ENCODE results near the gene NAA60.

NAA60 gene

GRCh38 chr16:3484318-3485096 lies 41.0 kb downstream of the NAA60 start:
- Mint-ChIP-seq H3K36me3 (peaks cover 30% of the 10 kb centered on the region), H3K4me3 (no peak overlapping the region), H3K4me1 (no peaks in the 10 kb centered on the region), H3K27me3 (no peaks in the 10 kb centered on the region), H3K27ac (no peak overlapping the region), H3K9me3 (no peaks in the 10 kb centered on the region)
- DNase-seq, result no peak
- CTCF ChIA-PET, result no interaction called here

- H3K36me3 Mint-ChIP-seq, result peaks cover 27% of the 10 kb centered on the region
- no peaks in the 10 kb centered on the region for H3K4me1 Mint-ChIP-seq
- H3K27ac Mint-ChIP-seq, result no peak overlapping the region
- H3K4me3 Mint-ChIP-seq, result no peak overlapping the region
- H3K9me3 Mint-ChIP-seq, result no peaks in the 10 kb centered on the region
- H3K27me3 Mint-ChIP-seq, result no peaks in the 10 kb centered on the region
- no peak for DNase-seq
- CTCF ChIA-PET, result interaction anchor here (1.8 kb wide), 1 partner anchor 15 kb away, joined by 5 read pairs; the partner anchor contains the start of gene CLUAP1
Observed at GRCh38 chr16:3485097-3485745, 41.7 kb downstream of the NAA60 start.

GRCh38 chr16:3485821-3486505 lies 42.5 kb downstream of the NAA60 start:
- DNase-seq, result no peak
- H3K27ac Mint-ChIP-seq, result no peak overlapping the region
- CTCF ChIA-PET, result interaction anchor here (1.8 kb wide), 1 partner anchor 15 kb away, joined by 5 read pairs; the partner anchor contains the start of gene CLUAP1
- H3K36me3 Mint-ChIP-seq, result peaks cover 25% of the 10 kb centered on the region
- no peaks in the 10 kb centered on the region for H3K9me3 Mint-ChIP-seq
- H3K4me3 Mint-ChIP-seq, result no peak overlapping the region
- no peaks in the 10 kb centered on the region for H3K4me1 Mint-ChIP-seq
- H3K27me3 Mint-ChIP-seq, result no peaks in the 10 kb centered on the region

GRCh38 chr16:3486506-3487215 lies 43.2 kb downstream of the NAA60 start:
- CTCF ChIA-PET, result interaction anchor here (1.8 kb wide), 1 partner anchor 14 kb away, joined by 5 read pairs; the partner anchor contains the start of gene CLUAP1
- H3K27ac Mint-ChIP-seq, result no peak overlapping the region

GRCh38 chr16:3487521-3488410 lies 44.3 kb downstream of the NAA60 start:
- no peak for DNase-seq
- no peak overlapping the region for H3K4me3 Mint-ChIP-seq
- H3K36me3 Mint-ChIP-seq, result peaks cover 11% of the 10 kb centered on the region
- H3K9me3 Mint-ChIP-seq, result no peaks in the 10 kb centered on the region
- H3K27me3 Mint-ChIP-seq, result no peaks in the 10 kb centered on the region
- CTCF ChIA-PET, result no interaction called here
- no peaks in the 10 kb centered on the region for H3K4me1 Mint-ChIP-seq
- no peak overlapping the region for H3K27ac Mint-ChIP-seq

More at GRCh38 chr16:3486506-3487215, 43.2 kb downstream of the NAA60 start:
- no peak for DNase-seq
- no peak overlapping the region for H3K4me3 Mint-ChIP-seq
- no peaks in the 10 kb centered on the region for H3K27me3 Mint-ChIP-seq
- H3K36me3 Mint-ChIP-seq, result peaks cover 20% of the 10 kb centered on the region
- H3K9me3 Mint-ChIP-seq, result no peaks in the 10 kb centered on the region
- no peaks in the 10 kb centered on the region for H3K4me1 Mint-ChIP-seq

- no peaks in the 10 kb centered on the region for H3K9me3 Mint-ChIP-seq
- peaks cover 4% of the 10 kb centered on the region for H3K36me3 Mint-ChIP-seq
- no peaks in the 10 kb centered on the region for H3K27me3 Mint-ChIP-seq
- no peaks in the 10 kb centered on the region for H3K4me1 Mint-ChIP-seq
- DNase-seq, result no peak
- H3K4me3 Mint-ChIP-seq, result no peak overlapping the region
- no peak overlapping the region for H3K27ac Mint-ChIP-seq
- CTCF ChIA-PET, result interaction anchor here (2.0 kb wide), 1 partner anchor 11 kb away, joined by 7 read pairs; no protein-coding TSS in a partner anchor
Observed at GRCh38 chr16:3488801-3489200, 45.3 kb downstream of the NAA60 start.

GRCh38 chr16:3490911-3491629 lies 47.6 kb downstream of the NAA60 start:
- no peaks in the 10 kb centered on the region for H3K36me3 Mint-ChIP-seq
- H3K9me3 Mint-ChIP-seq, result no peaks in the 10 kb centered on the region
- no peaks in the 10 kb centered on the region for H3K27me3 Mint-ChIP-seq
- H3K4me1 Mint-ChIP-seq, result no peaks in the 10 kb centered on the region
- peak; percentile 27 for DNase-seq
- no peak overlapping the region for H3K4me3 Mint-ChIP-seq
- H3K27ac Mint-ChIP-seq, result no peak overlapping the region
- CTCF ChIA-PET, result interaction anchor here (2.0 kb wide), 1 partner anchor 9 kb away, joined by 7 read pairs; no protein-coding TSS in a partner anchor

GRCh38 chr16:3492356-3492755 lies 48.9 kb downstream of the NAA60 start:
- no peak overlapping the region for H3K27ac Mint-ChIP-seq
- H3K36me3 Mint-ChIP-seq, result no peaks in the 10 kb centered on the region
- H3K9me3 Mint-ChIP-seq, result no peaks in the 10 kb centered on the region
- no peak overlapping the region for H3K4me3 Mint-ChIP-seq
- no peaks in the 10 kb centered on the region for H3K27me3 Mint-ChIP-seq
- DNase-seq, result no peak
- CTCF ChIA-PET, result no interaction called here
- H3K4me1 Mint-ChIP-seq, result no peaks in the 10 kb centered on the region

GRCh38 chr16:3494386-3494973 lies 51.0 kb downstream of the NAA60 start:
- H3K36me3 Mint-ChIP-seq, result no peaks in the 10 kb centered on the region
- no peaks in the 10 kb centered on the region for H3K27me3 Mint-ChIP-seq
- peaks cover 4% of the 10 kb centered on the region for H3K4me1 Mint-ChIP-seq
- DNase-seq, result no peak
- H3K27ac Mint-ChIP-seq, result no peak overlapping the region
- CTCF ChIA-PET, result no interaction called here
- no peak overlapping the region for H3K4me3 Mint-ChIP-seq
- peaks cover 2% of the 10 kb centered on the region for H3K9me3 Mint-ChIP-seq

GRCh38 chr16:3495176-3495575 lies 51.7 kb downstream of the NAA60 start, which contains the start of gene C16orf90:
C16orf90 (minus strand) TSS chr16:3495489; CDS start chr16:3495421, 68 bp downstream.
- H3K27ac Mint-ChIP-seq, result peak within 1 kb of the TSS; percentile 45
- no peak within 1 kb of the TSS for H3K4me3 Mint-ChIP-seq
- no peaks in the 10 kb centered on the region for H3K36me3 Mint-ChIP-seq
- H3K27me3 Mint-ChIP-seq, result peaks cover 5% of the 10 kb centered on the region
- CTCF ChIA-PET, result no interaction called here
- peaks cover 3% of the 10 kb centered on the region for H3K9me3 Mint-ChIP-seq
- H3K4me1 Mint-ChIP-seq, result peaks cover 11% of the 10 kb centered on the region
- no peak for DNase-seq

GRCh38 chr16:3496386-3496785 lies 52.9 kb downstream of the NAA60 start:
- CTCF ChIA-PET, result no interaction called here
- H3K27me3 Mint-ChIP-seq, result peaks cover 11% of the 10 kb centered on the region

GRCh38 chr16:3497771-3498170 lies 54.3 kb downstream of the NAA60 start:
- CTCF ChIA-PET, result interaction anchor here (1.2 kb wide), 1 partner anchor 464 kb away, joined by 3 read pairs; no protein-coding TSS in a partner anchor
- Mint-ChIP-seq H3K27ac (no peak overlapping the region), H3K36me3 (no peaks in the 10 kb centered on the region), H3K4me3 (no peak overlapping the region), H3K4me1 (peaks cover 37% of the 10 kb centered on the region), H3K27me3 (peaks cover 11% of the 10 kb centered on the region), H3K9me3 (peaks cover 3% of the 10 kb centered on the region)
- DNase-seq, result no peak

More at GRCh38 chr16:3496386-3496785, 52.9 kb downstream of the NAA60 start:
- no peak for DNase-seq
- no peak overlapping the region for H3K27ac Mint-ChIP-seq
- peaks cover 23% of the 10 kb centered on the region for H3K4me1 Mint-ChIP-seq
- H3K4me3 Mint-ChIP-seq, result no peak overlapping the region
- peaks cover 3% of the 10 kb centered on the region for H3K9me3 Mint-ChIP-seq
- H3K36me3 Mint-ChIP-seq, result no peaks in the 10 kb centered on the region

Data from activated naive CD4-positive, alpha-beta T cell treated with anti-CD3 and anti-CD28 coated beads, Interleukin-2, amount 10 ng/mL, durations not matched to agents 7 days and 5 days (primary cell).